ENCODE results near the gene HPS1. TPM values are rescaled to one million over a fixed set of nuclear protein-coding genes. Genes with fewer than 3 reads are reported as not detected.
A peak's percentile ranks its signal among the peaks of the same experiment; 100 is the strongest.

HPS1 gene
- 42.7 TPM for total RNA-seq

- peak in 1 of 2 donors; percentile 90 for DNase-seq (ENCODE audit: low spot score in 2 of 2)
- Histone ChIP-seq H3K9me3 (no peaks in the 10 kb centered on the region), H3K27ac (peak within 1 kb of the TSS; percentile 93 to 95), H3K27me3 (no peaks in the 10 kb centered on the region), H3K36me3 (peaks cover 3 to 31% of the 10 kb centered on the region in 2 donors), H3K4me3 (peak within 1 kb of the TSS; percentile 74 to 78), H3K4me1 (peaks cover 0 to 6% of the 10 kb centered on the region in 2 donors)
- intact Hi-C loops (cut with DNase I), result loop anchor here (1.0 to 10.0 kb wide), 6 partner anchors 14 to 1178 kb away; partner anchors contain the start of genes GOT1, LOXL4, PYROXD2 and SLC25A28
- no peak for TF ChIP-seq CTCF (IDR thresholded peaks at IDR 0.05)
These were observed at the start of gene HPS1 for GRCh38 chr10:98446661-98447221. Gene HPS1 (minus strand): TSS chr10:98446935. CDS start chr10:98443240, 3,695 bp downstream.

GRCh38 chr10:98492763-98493162, 46.0 kb upstream of the HPS1 start:
- no peak for DNase-seq (ENCODE audit: low spot score in 2 of 2)
- Histone ChIP-seq H3K27me3 (no peaks in the 10 kb centered on the region), H3K4me1 (no peaks in the 10 kb centered on the region), H3K36me3 (no peaks in the 10 kb centered on the region), H3K27ac (no peak overlapping the region), H3K9me3 (peaks cover 0 to 11% of the 10 kb centered on the region in 2 donors), H3K4me3 (no peak overlapping the region)
- intact Hi-C loops (cut with DNase I), result no loop called here
- no peak for TF ChIP-seq CTCF (IDR thresholded peaks at IDR 0.05)

- no peak overlapping the region for H3K4me3 ChIP-seq
- no peaks in the 10 kb centered on the region for H3K27me3 ChIP-seq
- DNase-seq (ENCODE audit: low spot score in 2 of 2), result no peak
- no peaks in the 10 kb centered on the region for H3K4me1 ChIP-seq
- peaks cover 0 to 3% of the 10 kb centered on the region in 2 donors for H3K9me3 ChIP-seq
- intact Hi-C loops (cut with DNase I), result no loop called here
- no peak for TF ChIP-seq CTCF (IDR thresholded peaks at IDR 0.05)
- H3K27ac ChIP-seq, result no peak overlapping the region
- no peaks in the 10 kb centered on the region for H3K36me3 ChIP-seq
These were observed 43.1 kb upstream of the HPS1 start for GRCh38 chr10:98489561-98490481.

GRCh38 chr10:98488669-98489430, 42.1 kb upstream of the HPS1 start:
- Histone ChIP-seq H3K27ac (no peak overlapping the region), H3K4me3 (no peak overlapping the region), H3K36me3 (no peaks in the 10 kb centered on the region), H3K9me3 (no peaks in the 10 kb centered on the region), H3K27me3 (no peaks in the 10 kb centered on the region), H3K4me1 (no peaks in the 10 kb centered on the region)
- no peak for DNase-seq (ENCODE audit: low spot score in 2 of 2)
- TF ChIP-seq CTCF (IDR thresholded peaks at IDR 0.05), result no peak
- intact Hi-C loops (cut with DNase I), result no loop called here

DNA sequence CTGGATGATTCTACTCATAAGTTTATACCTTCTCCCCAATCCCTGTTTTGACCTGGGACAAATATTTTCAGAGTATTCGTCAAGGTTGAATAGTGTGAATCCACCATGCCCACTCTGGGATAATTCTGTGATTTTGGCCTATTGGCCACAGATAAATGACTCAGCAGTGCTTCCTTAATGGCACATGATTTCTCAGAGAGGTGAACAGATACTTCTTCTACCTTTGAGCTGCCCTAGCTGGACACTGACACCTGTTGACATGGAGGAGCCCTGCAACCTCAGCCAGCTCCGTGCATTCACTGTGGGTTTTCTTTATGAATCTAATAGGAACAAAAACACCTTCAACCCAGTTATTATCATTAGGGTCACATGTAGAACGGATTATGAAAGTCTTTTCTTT, 40.9 kb upstream of the HPS1 start:
- H3K27ac ChIP-seq, result no peak overlapping the region
- no peak overlapping the region for H3K4me3 ChIP-seq
- no peaks in the 10 kb centered on the region for H3K27me3 ChIP-seq
- no peaks in the 10 kb centered on the region for H3K9me3 ChIP-seq
- TF ChIP-seq CTCF (IDR thresholded peaks at IDR 0.05), result no peak
- H3K36me3 ChIP-seq, result no peaks in the 10 kb centered on the region
- no peak for DNase-seq (ENCODE audit: low spot score in 2 of 2)
- H3K4me1 ChIP-seq, result no peaks in the 10 kb centered on the region
- intact Hi-C loops (cut with DNase I), result no loop called here
